Measurements from ENCODE around the gene GTF2H1. TPM values are rescaled to one million over a fixed set of nuclear protein-coding genes. Genes with fewer than 3 reads are reported as not detected.
A peak's percentile ranks its signal among the peaks of the same experiment; 100 is the strongest.

The GTF2H1 gene
- polyA plus RNA-seq (2013, experiment 1 of 2; ENCODE audit: insufficient read length): 38.5 TPM
- polyA plus RNA-seq (2013, experiment 2 of 2; ENCODE audit: insufficient read length): 37.8 TPM

GRCh38 chr11:18321969-18322711 is at the start of gene GTF2H1, which contains the start of gene HPS5:
GTF2H1 (plus strand) TSS chr11:18322567; CDS start chr11:18333075, 10,508 bp downstream.
HPS5 (minus strand) TSS chr11:18322140; CDS start chr11:18317858, 4,282 bp downstream.
- peak; percentile 99 for DNase-seq

- DNase-seq: no peak
These were observed 44.6 kb upstream of the GTF2H1 start for GRCh38 chr11:18277565-18278271.

GRCh38 chr11:18280438-18281045 is 41.8 kb upstream of the GTF2H1 start:
- DNase-seq: no peak

GRCh38 chr11:18282626-18283025 is 39.7 kb upstream of the GTF2H1 start:
- DNase-seq: no peak

- no peak for DNase-seq
These were observed 36.5 kb upstream of the GTF2H1 start for GRCh38 chr11:18285841-18286240.

GRCh38 chr11:18288911-18289310 is 33.5 kb upstream of the GTF2H1 start:
- no peak for DNase-seq

- DNase-seq: no peak
These were observed 27.5 kb upstream of the GTF2H1 start for GRCh38 chr11:18294862-18295261.

- no peak for DNase-seq
These were observed 27.1 kb upstream of the GTF2H1 start for GRCh38 chr11:18295316-18295715.

GRCh38 chr11:18299721-18300120 is 22.6 kb upstream of the GTF2H1 start:
- no peak for DNase-seq

GRCh38 chr11:18304745-18305144 is 17.6 kb upstream of the GTF2H1 start:
- DNase-seq: no peak

- DNase-seq: no peak
These were observed 14.8 kb upstream of the GTF2H1 start for GRCh38 chr11:18307461-18308139.

GRCh38 chr11:18308242-18308641 is 14.1 kb upstream of the GTF2H1 start:
- DNase-seq: no peak

- DNase-seq: no peak
These were observed 12.7 kb upstream of the GTF2H1 start for GRCh38 chr11:18309691-18310090.

- peak; percentile 26 for DNase-seq
These were observed 11.5 kb upstream of the GTF2H1 start for GRCh38 chr11:18310800-18311340.

- peak; percentile 26 for DNase-seq
These were observed 10.4 kb upstream of the GTF2H1 start for GRCh38 chr11:18312012-18312411.

- peak; percentile 77 for DNase-seq
These were observed 9.5 kb upstream of the GTF2H1 start for GRCh38 chr11:18312663-18313420.

- peak; percentile 18 for DNase-seq
These were observed 8.2 kb upstream of the GTF2H1 start for GRCh38 chr11:18313965-18314763.

GRCh38 chr11:18314784-18315523 is 7.4 kb upstream of the GTF2H1 start:
- DNase-seq: no peak

GRCh38 chr11:18315893-18316292 is 6.5 kb upstream of the GTF2H1 start:
- DNase-seq: no peak

GRCh38 chr11:18317551-18317950 is 4.8 kb upstream of the GTF2H1 start:
- no peak for DNase-seq
